Ishikawa (cell line): ENCODE measurements around the gene SLC1A4.

ENCODE experiments used
- CEBPB ChIP-seq: IDR thresholded peaks from 2 replicates; pipeline ENCODE4 v1.6.1; 2012
- CREB1 ChIP-seq: IDR thresholded peaks from 2 replicates; pipeline ENCODE4 v1.6.1; 2012; ENCODE audit warnings: low read depth
- EGR1 ChIP-seq: IDR thresholded peaks from 2 replicates; pipeline ENCODE4 v1.6.1; 2012
- EP300 ChIP-seq: IDR thresholded peaks from 2 replicates; pipeline ENCODE4 v1.6.1; 2012; ENCODE audit warnings: borderline replicate concordance
- FOXM1 ChIP-seq: IDR thresholded peaks from 2 replicates; pipeline ENCODE4 v1.6.1; 2012; ENCODE audit warnings: low read depth, borderline replicate concordance
- MAX ChIP-seq: IDR thresholded peaks from 2 replicates; pipeline ENCODE4 v1.6.1; 2012
- NFIC ChIP-seq: IDR thresholded peaks from 2 replicates; pipeline ENCODE4 v1.6.1; 2012
- RAD21 ChIP-seq: IDR thresholded peaks from 2 replicates; pipeline ENCODE4 v1.6.1; 2012; ENCODE audit warnings: low read depth
- TAF1 ChIP-seq: IDR thresholded peaks from 2 replicates; pipeline ENCODE4 v1.6.1; 2012; ENCODE audit warnings: low read depth, mild to moderate bottlenecking
- TCF12 ChIP-seq: IDR thresholded peaks from 2 replicates; pipeline ENCODE4 v1.6.1; 2012; ENCODE audit warnings: low read depth
- TEAD4 ChIP-seq: IDR thresholded peaks from 2 replicates; pipeline ENCODE4 v1.6.1; 2012
- USF1 ChIP-seq: IDR thresholded peaks from 2 replicates; pipeline ENCODE4 v1.6.1; 2012
- YY1 ChIP-seq: IDR thresholded peaks from 2 replicates; pipeline ENCODE4 v1.6.1; 2012; ENCODE audit warnings: low read depth
- ZBTB7A ChIP-seq: IDR thresholded peaks from 2 replicates; pipeline ENCODE4 v1.6.1; 2012; ENCODE audit warnings: low read depth
- TF ChIP-seq, protein P1 (sequence below): IDR thresholded peaks from 2 replicates; pipeline ENCODE4 v1.6.1; 2012; ENCODE audit warnings: low read depth, mild to moderate bottlenecking

Gene SLC1A4

GRCh38 chr2:65059071-65059470 is 69.9 kb downstream of the SLC1A4 start:
- TF ChIP-seq, protein P1, sequence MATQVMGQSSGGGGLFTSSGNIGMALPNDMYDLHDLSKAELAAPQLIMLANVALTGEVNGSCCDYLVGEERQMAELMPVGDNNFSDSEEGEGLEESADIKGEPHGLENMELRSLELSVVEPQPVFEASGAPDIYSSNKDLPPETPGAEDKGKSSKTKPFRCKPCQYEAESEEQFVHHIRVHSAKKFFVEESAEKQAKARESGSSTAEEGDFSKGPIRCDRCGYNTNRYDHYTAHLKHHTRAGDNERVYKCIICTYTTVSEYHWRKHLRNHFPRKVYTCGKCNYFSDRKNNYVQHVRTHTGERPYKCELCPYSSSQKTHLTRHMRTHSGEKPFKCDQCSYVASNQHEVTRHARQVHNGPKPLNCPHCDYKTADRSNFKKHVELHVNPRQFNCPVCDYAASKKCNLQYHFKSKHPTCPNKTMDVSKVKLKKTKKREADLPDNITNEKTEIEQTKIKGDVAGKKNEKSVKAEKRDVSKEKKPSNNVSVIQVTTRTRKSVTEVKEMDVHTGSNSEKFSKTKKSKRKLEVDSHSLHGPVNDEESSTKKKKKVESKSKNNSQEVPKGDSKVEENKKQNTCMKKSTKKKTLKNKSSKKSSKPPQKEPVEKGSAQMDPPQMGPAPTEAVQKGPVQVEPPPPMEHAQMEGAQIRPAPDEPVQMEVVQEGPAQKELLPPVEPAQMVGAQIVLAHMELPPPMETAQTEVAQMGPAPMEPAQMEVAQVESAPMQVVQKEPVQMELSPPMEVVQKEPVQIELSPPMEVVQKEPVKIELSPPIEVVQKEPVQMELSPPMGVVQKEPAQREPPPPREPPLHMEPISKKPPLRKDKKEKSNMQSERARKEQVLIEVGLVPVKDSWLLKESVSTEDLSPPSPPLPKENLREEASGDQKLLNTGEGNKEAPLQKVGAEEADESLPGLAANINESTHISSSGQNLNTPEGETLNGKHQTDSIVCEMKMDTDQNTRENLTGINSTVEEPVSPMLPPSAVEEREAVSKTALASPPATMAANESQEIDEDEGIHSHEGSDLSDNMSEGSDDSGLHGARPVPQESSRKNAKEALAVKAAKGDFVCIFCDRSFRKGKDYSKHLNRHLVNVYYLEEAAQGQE = no peak
- TF ChIP-seq TEAD4 (no peak), TAF1 (no peak), USF1 (no peak), FOXM1 (no peak), YY1 (no peak), NFIC (no peak), TCF12 (no peak), EGR1 (no peak), RAD21 (no peak), CEBPB (no peak), ZBTB7A (no peak), MAX (no peak)

- TF ChIP-seq YY1 = no peak
- TF ChIP-seq TCF12 = no peak
- TF ChIP-seq RAD21 = no peak
- no peak for TF ChIP-seq CREB1
- TF ChIP-seq TAF1 = no peak
- TF ChIP-seq USF1 = no peak
- TF ChIP-seq ZBTB7A = no peak
- TF ChIP-seq EP300 = no peak
- no peak for TF ChIP-seq MAX
- TF ChIP-seq FOXM1 = no peak
- TF ChIP-seq, protein P1 = no peak
- TF ChIP-seq TEAD4 = no peak
- no peak for TF ChIP-seq NFIC
- no peak for TF ChIP-seq CEBPB
- TF ChIP-seq EGR1 = no peak
Observed at GRCh38 chr2:65061146-65061909, 72.1 kb downstream of the SLC1A4 start.

DNA sequence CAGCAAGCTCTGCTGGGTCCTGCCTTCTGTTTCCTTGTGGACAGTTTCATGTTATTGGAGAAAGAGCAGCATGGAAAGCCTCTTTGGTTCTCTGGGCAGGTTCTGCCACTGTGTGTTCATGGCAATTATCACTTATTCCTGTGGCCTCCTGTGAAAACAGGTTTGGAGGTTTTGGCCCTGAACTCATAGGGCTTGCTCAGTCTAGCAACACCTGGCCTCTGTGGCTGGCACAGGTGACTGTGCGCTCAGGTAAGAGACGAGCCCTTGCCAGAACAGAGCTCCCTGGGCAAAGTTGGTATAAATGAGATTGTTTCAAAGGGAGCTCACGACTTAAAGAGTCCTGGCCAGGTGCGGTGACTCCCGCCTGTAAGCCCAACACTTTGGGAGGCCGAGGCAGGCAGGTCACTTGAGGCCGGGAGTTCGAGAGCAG is 72.7 kb downstream of the SLC1A4 start:
- TF ChIP-seq MAX = no peak
- no peak for TF ChIP-seq CREB1
- TF ChIP-seq, protein P1 = no peak
- TF ChIP-seq NFIC = no peak

GRCh38 chr2:65062843-65063825 is 73.9 kb downstream of the SLC1A4 start:
- TF ChIP-seq TCF12 (no peak), EP300 (no peak), MAX (no peak), FOXM1 (no peak), CEBPB (no peak), EGR1 (no peak), TEAD4 (no peak), TAF1 (no peak), USF1 (no peak), NFIC (no peak), RAD21 (no peak), CREB1 (no peak)
- TF ChIP-seq, protein P1 = no peak
